GM19467 (cell line): ENCODE data around the gene MAD2L2.
"Not testable (repeated sequence)": the region's sequence is repeated elsewhere in the genome, so short reads cannot be mapped to it uniquely, and the experiment has no call there.

Experiments used
- ATAC-seq: cut with Tn5 transposase; IDR thresholded peaks from one replicate; pipeline ENCODE4 v1.9.1; 2021; ENCODE audit warnings: mild to moderate bottlenecking, moderate library complexity; ENCODE audit not compliant: unreplicated experiment

MAD2L2 gene

DNA sequence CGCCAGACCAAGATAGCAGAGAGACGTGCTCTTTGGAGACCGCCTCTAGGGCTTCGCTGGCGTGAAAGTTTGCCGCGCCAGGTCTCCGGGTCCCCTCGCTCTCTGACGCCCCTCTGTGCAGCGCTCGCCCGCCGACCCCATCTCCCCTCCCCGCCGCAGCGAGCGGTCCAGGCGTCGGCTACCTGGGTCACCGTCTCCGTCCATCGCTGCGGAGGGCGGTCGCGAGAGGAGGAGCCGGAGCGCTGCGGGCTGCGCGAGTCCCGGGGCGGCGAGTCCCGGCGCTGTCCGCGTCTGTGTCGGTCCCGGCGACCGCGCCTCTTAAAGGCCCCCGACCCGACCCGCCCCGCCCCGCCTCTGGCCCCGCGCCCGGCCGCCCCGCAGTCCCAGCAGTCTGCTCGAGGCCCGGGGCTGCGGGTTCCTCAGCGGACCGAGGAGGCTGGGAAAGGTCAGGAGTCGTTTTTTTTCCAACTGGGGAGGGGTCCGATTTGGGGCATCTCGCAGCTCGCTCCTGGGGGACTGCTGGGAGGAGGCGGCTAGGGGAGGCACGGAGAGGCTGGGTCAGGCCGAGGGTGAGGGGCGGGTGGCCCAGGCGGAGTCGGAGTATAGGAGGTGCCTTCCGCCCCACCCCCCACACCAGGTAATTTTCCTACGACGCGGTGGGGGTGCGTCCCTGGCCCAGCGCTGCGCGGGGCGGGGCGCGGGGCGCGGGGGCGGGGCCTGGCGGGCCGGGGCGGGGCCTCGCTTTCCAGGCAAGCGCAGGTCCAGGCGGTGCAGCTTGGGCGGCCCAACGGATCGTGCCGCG lies 26.6 kb downstream of the MAD2L2 start, which contains the start of the genes FBXO2 and FBXO44:
Gene FBXO2, minus strand, starts transcription at position 293 of the 802 bp plus-strand sequence. Its CDS starts 89 bp downstream, at position 204.
Gene FBXO44, plus strand, starts transcription at position 741 of the 802 bp plus-strand sequence. CDS start 959 bp downstream, outside the sequence.
- peak; percentile 73 for ATAC-seq

- no peak for ATAC-seq
These were observed 27.1 kb downstream of the MAD2L2 start for GRCh38 chr1:11653861-11654136.

DNA sequence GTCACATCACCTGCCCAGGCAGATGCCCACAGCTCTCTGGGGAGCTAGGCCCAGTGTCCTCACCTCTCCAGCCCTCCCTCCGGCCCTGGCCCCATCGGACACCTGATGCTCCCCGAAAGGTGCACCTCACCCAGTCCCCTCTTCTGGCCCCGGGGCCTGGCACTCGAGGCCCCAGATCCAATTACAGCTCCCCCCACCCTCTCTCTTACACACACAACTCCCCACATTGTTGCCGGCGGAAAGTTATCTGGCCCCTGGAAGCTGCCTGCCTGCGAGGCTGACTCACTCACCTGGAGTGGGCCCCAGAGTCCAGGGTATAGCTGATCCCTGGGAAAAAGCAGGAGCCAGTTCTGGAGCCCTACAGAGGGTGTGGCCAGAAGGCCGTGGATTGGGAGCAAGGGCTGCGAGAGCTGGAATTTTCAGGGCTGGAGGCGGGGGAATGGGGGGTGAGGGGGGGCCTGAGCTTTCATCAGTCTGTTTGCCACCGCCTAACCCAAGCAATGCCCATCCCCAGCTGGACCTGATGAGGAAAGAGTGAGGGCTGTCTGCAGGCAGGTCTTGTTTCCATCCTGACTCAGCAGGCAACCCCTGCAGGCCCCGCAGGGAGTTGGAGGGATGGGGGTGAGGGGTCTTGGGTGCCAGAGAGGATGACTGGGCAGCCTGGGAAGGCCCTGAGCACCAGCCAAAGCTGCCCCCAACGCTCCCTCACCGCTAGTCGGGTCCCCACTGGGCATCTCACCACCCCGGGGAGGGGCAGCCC lies 27.7 kb downstream of the MAD2L2 start:
- no peak for ATAC-seq

DNA sequence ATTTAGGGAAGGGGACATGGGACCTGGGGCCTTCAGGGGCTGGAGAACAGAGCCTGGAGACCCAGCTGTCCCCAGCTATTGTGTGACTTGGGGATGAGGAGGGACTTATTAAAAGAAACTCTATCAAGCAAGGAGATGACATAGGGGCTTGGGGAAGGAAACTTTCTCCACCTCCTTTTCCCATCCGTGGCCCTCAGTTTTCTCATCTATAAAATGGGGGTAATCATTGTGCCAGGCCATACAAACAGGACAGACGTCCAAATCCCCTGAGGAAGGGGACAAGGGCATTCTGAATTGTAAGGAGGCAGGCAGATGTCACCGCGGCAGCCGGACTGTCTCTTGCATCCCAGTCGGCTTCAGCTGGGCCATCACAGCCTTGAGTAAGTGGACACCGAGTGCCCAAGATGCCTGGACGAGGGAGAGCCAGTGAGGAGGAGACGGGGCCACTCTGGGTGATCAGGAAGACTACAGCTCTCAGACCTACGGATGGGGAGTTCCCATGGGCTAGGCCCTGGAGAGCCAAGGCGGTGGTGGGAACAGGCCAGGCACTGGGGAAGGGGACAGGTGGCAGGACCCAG lies 28.7 kb downstream of the MAD2L2 start:
- no peak for ATAC-seq

GRCh38 chr1:11651017-11651416 lies 29.9 kb downstream of the MAD2L2 start:
- ATAC-seq: no peak

GRCh38 chr1:11650331-11650991 lies 30.5 kb downstream of the MAD2L2 start:
- no peak for ATAC-seq

GRCh38 chr1:11649624-11650330 lies 31.2 kb downstream of the MAD2L2 start:
- no peak for ATAC-seq

- ATAC-seq: no peak
These were observed 31.7 kb downstream of the MAD2L2 start for GRCh38 chr1:11649237-11649623.

GRCh38 chr1:11648732-11649158 lies 32.2 kb downstream of the MAD2L2 start:
- ATAC-seq: no peak

GRCh38 chr1:11648039-11648438 lies 32.9 kb downstream of the MAD2L2 start:
- no peak for ATAC-seq

GRCh38 chr1:11647333-11647732 lies 33.6 kb downstream of the MAD2L2 start:
- no peak for ATAC-seq

- no peak for ATAC-seq
These were observed 34.6 kb downstream of the MAD2L2 start for GRCh38 chr1:11646317-11646716.

DNA sequence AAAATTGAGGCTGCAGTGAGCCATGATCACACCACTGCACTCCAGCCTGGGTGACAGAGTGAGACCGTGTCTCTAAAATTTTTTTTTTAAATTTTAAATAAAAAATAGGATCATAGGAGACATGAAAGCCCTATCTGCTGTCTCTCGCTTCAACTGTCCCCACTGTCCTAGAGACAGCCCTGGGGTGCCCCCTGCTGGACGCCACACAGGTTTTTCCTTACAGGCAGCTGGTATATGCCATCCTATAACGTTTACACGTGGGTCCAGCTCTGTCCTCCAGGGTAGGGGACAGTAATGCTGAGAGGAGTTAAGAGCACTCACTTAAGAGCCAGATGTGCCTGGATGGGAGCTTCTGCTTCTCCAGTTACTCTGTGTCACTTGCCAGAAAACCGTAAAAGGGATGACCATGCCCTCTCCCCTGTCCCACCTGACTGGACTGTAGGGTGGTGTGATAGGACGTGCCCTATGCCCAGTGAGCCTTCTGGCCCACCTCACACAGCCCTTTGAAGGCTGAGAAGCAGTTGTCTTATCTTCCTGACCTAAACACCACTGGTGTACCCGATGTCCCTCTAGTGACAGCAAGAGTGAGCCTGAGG lies 35.2 kb downstream of the MAD2L2 start:
- ATAC-seq: no peak

DNA sequence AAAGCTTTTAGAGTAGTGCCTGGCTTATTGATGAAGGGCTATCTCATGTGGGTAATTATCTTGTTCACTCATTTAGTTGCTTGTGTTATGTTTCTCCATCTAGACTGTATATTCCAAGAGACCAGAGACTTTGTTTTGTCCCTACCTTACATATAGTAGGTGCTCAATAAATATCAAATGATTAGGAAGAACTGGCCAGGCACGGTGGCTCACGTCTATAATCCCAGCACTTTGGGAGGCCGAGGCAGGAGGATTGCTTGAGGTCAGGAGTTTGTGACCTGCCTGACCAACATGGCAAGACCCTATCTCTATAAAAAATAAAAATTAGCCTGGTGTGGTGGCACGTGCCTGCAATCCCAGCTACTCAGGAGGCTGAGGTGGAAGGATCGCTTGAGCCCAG lies 35.7 kb downstream of the MAD2L2 start:
- ATAC-seq: no peak

DNA sequence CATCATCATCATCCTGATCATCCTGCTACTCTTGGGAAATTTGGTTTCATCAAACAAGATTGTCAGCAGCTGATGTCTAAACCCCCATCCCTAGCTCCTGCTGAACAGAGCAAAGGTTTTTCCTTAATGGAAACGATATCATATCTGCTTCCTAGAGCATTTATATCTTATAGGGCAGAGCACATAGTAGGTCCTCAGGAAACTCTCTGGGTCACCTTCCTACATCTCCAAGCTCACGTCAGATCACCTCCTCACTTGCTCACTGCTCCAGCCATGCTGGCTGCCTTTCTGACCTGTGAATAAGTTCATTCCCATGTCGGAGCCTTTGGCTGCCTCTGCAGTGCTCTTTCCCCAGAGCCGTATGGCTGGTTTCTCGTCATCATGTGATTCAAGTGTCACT lies 37.2 kb downstream of the MAD2L2 start:
- ATAC-seq: no peak

DNA sequence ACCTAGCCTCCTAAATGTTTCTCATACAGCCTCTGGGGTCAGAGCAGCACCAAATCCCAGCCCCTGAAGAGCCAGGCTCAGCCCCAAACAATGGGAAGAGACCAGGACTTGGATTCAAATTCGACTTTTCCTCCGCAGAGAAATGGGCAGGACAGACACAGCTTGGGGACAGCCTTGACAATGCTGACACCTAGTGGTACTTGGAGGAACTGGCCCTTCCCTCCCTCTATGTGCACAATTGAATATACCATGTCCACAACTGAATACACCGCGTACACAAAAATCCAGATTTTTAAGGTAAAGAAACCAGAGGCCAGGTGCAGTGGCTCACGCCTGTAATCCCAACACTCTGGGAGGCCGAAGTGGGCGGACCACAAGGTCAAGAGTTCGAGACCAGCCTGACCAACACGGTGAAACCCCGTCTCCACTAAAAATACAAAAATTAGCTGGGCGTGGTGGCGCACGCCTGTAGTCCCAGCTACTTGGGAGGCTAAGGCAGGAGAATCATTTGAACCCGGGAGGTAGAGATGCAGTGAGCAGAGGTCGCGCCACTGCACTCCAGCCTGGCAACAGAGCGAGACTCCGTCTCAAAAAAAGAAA lies 38.4 kb downstream of the MAD2L2 start:
- ATAC-seq: not testable (repeated sequence)

DNA sequence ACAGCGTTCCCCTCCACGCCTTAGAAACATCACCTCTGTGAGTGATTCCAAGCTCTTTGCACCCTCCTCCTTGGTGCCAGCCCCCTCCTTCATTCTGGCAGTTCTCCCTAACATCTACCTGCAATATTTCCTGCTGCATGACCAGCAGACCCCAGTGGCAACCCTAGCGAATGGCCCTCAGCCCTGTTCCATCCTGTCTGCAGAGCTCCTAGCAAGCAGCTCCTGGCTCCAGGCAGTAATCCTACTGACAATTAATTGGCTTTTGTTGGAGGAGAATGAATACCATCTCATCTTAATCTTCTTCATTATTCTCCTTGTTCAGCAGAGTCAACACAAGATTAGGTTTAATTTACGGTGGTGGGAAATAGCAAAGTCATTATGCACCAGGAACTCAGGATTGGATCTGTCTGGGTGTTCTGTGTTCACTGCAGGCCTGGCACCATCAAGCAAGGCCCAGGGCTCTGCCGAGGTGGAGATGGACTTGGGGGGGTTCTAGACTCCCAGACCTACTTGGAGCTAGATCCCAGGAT lies 39.1 kb downstream of the MAD2L2 start:
- ATAC-seq: no peak

- ATAC-seq: no peak
These were observed 40.0 kb downstream of the MAD2L2 start for GRCh38 chr1:11640944-11641343.

DNA sequence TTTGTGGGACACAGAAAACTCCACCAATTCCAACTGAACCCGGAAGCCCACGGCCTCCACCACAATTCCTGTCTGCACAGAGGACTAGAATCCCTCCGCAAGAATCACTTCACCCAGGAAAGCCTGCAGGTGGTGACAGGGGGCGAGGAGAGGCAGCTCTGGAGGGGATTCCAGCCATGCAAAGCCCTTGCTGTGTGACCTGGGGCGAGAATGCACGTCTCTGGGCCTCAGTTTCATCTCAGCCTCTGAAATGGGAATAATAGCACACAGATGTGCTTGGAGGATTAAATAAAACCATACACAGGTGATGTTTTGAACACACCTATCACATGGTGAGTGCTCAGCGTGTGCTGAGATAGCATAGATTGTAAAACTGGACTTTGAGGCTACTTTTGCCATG lies 40.8 kb downstream of the MAD2L2 start:
- no peak for ATAC-seq

DNA sequence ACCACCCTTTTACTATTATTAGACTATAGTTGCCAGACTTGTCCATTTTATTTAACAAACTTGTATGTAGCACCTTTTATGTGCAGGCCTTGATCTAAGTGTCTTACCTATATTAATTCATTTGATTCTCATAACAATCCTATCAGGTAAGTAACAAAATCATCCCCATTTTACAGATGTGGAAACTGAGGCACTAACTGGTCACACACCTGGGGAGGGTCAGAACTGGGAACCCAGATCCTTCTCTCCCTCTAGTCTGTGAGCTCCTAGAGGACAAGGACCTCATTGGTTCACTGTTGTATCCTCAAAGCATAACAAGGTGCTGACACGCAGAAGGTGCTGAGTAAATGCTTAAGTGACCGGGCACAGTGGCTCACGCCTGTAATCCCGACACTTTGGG lies 41.6 kb downstream of the MAD2L2 start:
- ATAC-seq: no peak
